Suppressor macrophage (primary cell): Measurements from ENCODE around the gene MACIR.

Source experiments
- DNase-seq, 4 experiments: peaks; one replicate each; pipeline ENCODE4 v3.0.0-alpha.2; 2020 to 2022

The MACIR gene

GRCh38 chr5:103247118-103247517, 11.4 kb upstream of the MACIR start:
- no peak for DNase-seq

GRCh38 chr5:103249068-103249467, 9.5 kb upstream of the MACIR start:
- DNase-seq = no peak

GRCh38 chr5:103254921-103255320, 3.6 kb upstream of the MACIR start:
- no peak for DNase-seq

- DNase-seq = no peak
These were observed 2.9 kb upstream of the MACIR start for GRCh38 chr5:103255691-103256090.

- DNase-seq = no peak
These were observed 2.4 kb upstream of the MACIR start for GRCh38 chr5:103256178-103256577.

- peak; percentile 55 to 79 (median 64) for DNase-seq
These were observed 568 bp downstream of the MACIR start for GRCh38 chr5:103258957-103259704.

GRCh38 chr5:103259705-103260355, 1.3 kb downstream of the MACIR start:
- DNase-seq = peak in 3 of 4 experiments; percentile 3 to 14 (median 11)

GRCh38 chr5:103260951-103261350, 2.4 kb downstream of the MACIR start:
- no peak for DNase-seq

GRCh38 chr5:103262422-103262871, 3.9 kb downstream of the MACIR start:
- peak in 1 of 4 experiments; percentile 12 for DNase-seq

GRCh38 chr5:103263054-103263453, 4.5 kb downstream of the MACIR start:
- DNase-seq = no peak

- no peak for DNase-seq
These were observed 5.9 kb downstream of the MACIR start for GRCh38 chr5:103264508-103264907.

- DNase-seq = no peak
These were observed 12.0 kb downstream of the MACIR start for GRCh38 chr5:103270581-103270980.

GRCh38 chr5:103271570-103272289, 13.2 kb downstream of the MACIR start:
- no peak for DNase-seq

GRCh38 chr5:103272377-103272776, 13.8 kb downstream of the MACIR start:
- DNase-seq = no peak

GRCh38 chr5:103273952-103274351, 15.4 kb downstream of the MACIR start:
- no peak for DNase-seq

- no peak for DNase-seq
These were observed 17.3 kb downstream of the MACIR start for GRCh38 chr5:103275851-103276250.

GRCh38 chr5:103280967-103281366, 22.4 kb downstream of the MACIR start:
- DNase-seq = no peak

GRCh38 chr5:103283120-103283519, 24.6 kb downstream of the MACIR start:
- no peak for DNase-seq

- no peak for DNase-seq
These were observed 25.3 kb downstream of the MACIR start for GRCh38 chr5:103283869-103284268.

GRCh38 chr5:103286622-103287021, 28.1 kb downstream of the MACIR start:
- no peak for DNase-seq

- no peak for DNase-seq
These were observed 30.5 kb downstream of the MACIR start for GRCh38 chr5:103289024-103289423.

- DNase-seq = no peak
These were observed 32.3 kb downstream of the MACIR start for GRCh38 chr5:103290846-103291245.

GRCh38 chr5:103291606-103292005, 33.0 kb downstream of the MACIR start:
- no peak for DNase-seq

GRCh38 chr5:103293099-103293498, 34.5 kb downstream of the MACIR start:
- DNase-seq = no peak
